WTC11 (cell line): ENCODE results near the gene ATP6V0B. TPM values are rescaled to one million over a fixed set of nuclear protein-coding genes. Genes with fewer than 3 reads are reported as not detected.

ENCODE experiments used
- ATAC-seq: fragments of 200-7000 bp; cut with Tn5 transposase; 2 replicates; pipeline ENCODE4 v1.10.0; 2021; ENCODE audit warnings: mild to moderate bottlenecking, moderate library complexity
- CTCF ChIA-PET: fragments of 300-600 bp; sonication (Branson Sonifier 250); formaldehyde crosslinking; loops from one replicate; lab custom pipeline; 2021; ENCODE audit warnings: antibody characterized with exemption; lab: Charles Lee
- POLR2A ChIA-PET: fragments of 350-600 bp; sonication (Branson Sonifier 250); formaldehyde crosslinking; loops from one replicate; lab custom pipeline; 2021; ENCODE audit warnings: antibody characterized with exemption; lab: Charles Lee
- DNase-seq: peaks from one replicate; pipeline ENCODE4 v3.0.0; 2021; ENCODE audit warnings: low spot score
- H3K27ac Mint-ChIP-seq: 2 replicates; pipeline ENCODE4 v1.8.0; 2021; ENCODE audit warnings: mixed read lengths
- H3K27me3 Mint-ChIP-seq: 2 replicates; pipeline ENCODE4 v1.8.0; 2021; ENCODE audit warnings: low read depth, mild to moderate bottlenecking, moderate library complexity, mixed read lengths
- H3K36me3 Mint-ChIP-seq: 2 replicates; pipeline ENCODE4 v1.8.0; 2021; ENCODE audit warnings: mixed read lengths
- H3K4me1 Mint-ChIP-seq: 2 replicates; pipeline ENCODE4 v1.8.0; 2022; ENCODE audit warnings: mixed read lengths
- H3K4me3 Mint-ChIP-seq: 2 replicates; pipeline ENCODE4 v1.8.0; 2021; ENCODE audit warnings: mild to moderate bottlenecking, moderate library complexity, mixed read lengths
- H3K9me3 Mint-ChIP-seq: 2 replicates; pipeline ENCODE4 v1.8.0; 2021; ENCODE audit warnings: mixed read lengths
- EMX1 ChIP-seq: fragments of 250-450 bp; sonication (Bioruptor Pico); IDR thresholded peaks from 2 replicates; pipeline ENCODE4 v1.8.0; 2021; ENCODE audit warnings: mild to moderate bottlenecking
- ESRRA ChIP-seq: sonication (generic); formaldehyde crosslinking; IDR thresholded peaks from 2 replicates; pipeline ENCODE4 v1.8.1; 2022; ENCODE audit warnings: mild to moderate bottlenecking, missing genetic modification reagents, borderline replicate concordance
- GTF2I ChIP-seq: fragments of 250-450 bp; sonication (Bioruptor Pico); conservative IDR thresholded peaks from 2 replicates; pipeline ENCODE4 v1.4.0; 2021; ENCODE audit warnings: mild to moderate bottlenecking
- JAZF1 ChIP-seq: fragments of 250-450 bp; sonication (Bioruptor Pico); IDR thresholded peaks from 2 replicates; pipeline ENCODE4 v1.9.0; 2021; ENCODE audit warnings: moderate library complexity, mild to moderate bottlenecking, inconsistent platforms
- KAT7 ChIP-seq: sonication (generic); formaldehyde crosslinking; IDR thresholded peaks from 2 replicates; pipeline ENCODE4 v1.8.1; 2023; ENCODE audit warnings: missing genetic modification reagents, mild to moderate bottlenecking, borderline replicate concordance
- RELA ChIP-seq: sonication (generic); formaldehyde crosslinking; IDR thresholded peaks from 2 replicates; pipeline ENCODE4 v1.8.1; 2022; ENCODE audit warnings: missing genetic modification reagents, mild to moderate bottlenecking, borderline replicate concordance
- SMAD4 ChIP-seq: sonication (generic); formaldehyde crosslinking; IDR thresholded peaks from 2 replicates; pipeline ENCODE4 v1.8.0; 2022; ENCODE audit warnings: mild to moderate bottlenecking, missing genetic modification reagents
- SOX15 ChIP-seq: fragments of 250-450 bp; sonication (Bioruptor Pico); IDR thresholded peaks from 2 replicates; pipeline ENCODE4 v1.9.0; 2021; ENCODE audit warnings: mild to moderate bottlenecking
- SP1 ChIP-seq: sonication (generic); formaldehyde crosslinking; conservative IDR thresholded peaks from 2 replicates; pipeline ENCODE4 v1.8.1; 2022; ENCODE audit warnings: missing genetic modification reagents
- ZBTB21 ChIP-seq: sonication (generic); formaldehyde crosslinking; IDR thresholded peaks from 2 replicates; pipeline ENCODE4 v1.8.1; 2023; ENCODE audit warnings: mild to moderate bottlenecking, missing genetic modification reagents, borderline replicate concordance
- ZNF317 ChIP-seq: sonication (generic); formaldehyde crosslinking; IDR thresholded peaks from 2 replicates; pipeline ENCODE4 v1.8.1; 2023; ENCODE audit warnings: low read depth, mild to moderate bottlenecking, moderate library complexity, missing genetic modification reagents, borderline replicate concordance
- total RNA-seq: library from RNA; stranded (reverse); gene quantifications from 3 replicates; pipeline ENCODE4 v1.2.3, GENCODE V29; 2021
- TF ChIP-seq, protein P1 (sequence below): fragments of 250-450 bp; sonication (Bioruptor Pico); conservative IDR thresholded peaks from 2 replicates; pipeline ENCODE4 v1.9.0; 2021; ENCODE audit warnings: mild to moderate bottlenecking
- TF ChIP-seq, protein P2 (sequence below): sonication (generic); formaldehyde crosslinking; IDR thresholded peaks from 2 replicates; pipeline ENCODE4 v1.8.0; 2022; ENCODE audit warnings: missing genetic modification reagents
- TF ChIP-seq, protein P3 (sequence below): sonication (generic); formaldehyde crosslinking; IDR thresholded peaks from 2 replicates; pipeline ENCODE4 v1.8.0; 2023; ENCODE audit warnings: missing genetic modification reagents
- TF ChIP-seq, protein P4 (sequence below): fragments of 250-450 bp; sonication (Bioruptor Pico); IDR thresholded peaks from 2 replicates; pipeline ENCODE4 v1.8.0; 2021; ENCODE audit warnings: mild to moderate bottlenecking
- TF ChIP-seq, protein P5 (sequence below): fragments of 200-600 bp; IDR thresholded peaks from 2 replicates; pipeline ENCODE4 v1.8.0; 2022; ENCODE audit warnings: antibody characterized with exemption
- TF ChIP-seq, protein P6 (sequence below): sonication (generic); formaldehyde crosslinking; IDR thresholded peaks from 2 replicates; pipeline ENCODE4 v1.8.0; 2023; ENCODE audit warnings: mild to moderate bottlenecking, missing genetic modification reagents

ATP6V0B gene
- total RNA-seq, 1 experiment from 2014 or later, result 110 TPM

DNA sequence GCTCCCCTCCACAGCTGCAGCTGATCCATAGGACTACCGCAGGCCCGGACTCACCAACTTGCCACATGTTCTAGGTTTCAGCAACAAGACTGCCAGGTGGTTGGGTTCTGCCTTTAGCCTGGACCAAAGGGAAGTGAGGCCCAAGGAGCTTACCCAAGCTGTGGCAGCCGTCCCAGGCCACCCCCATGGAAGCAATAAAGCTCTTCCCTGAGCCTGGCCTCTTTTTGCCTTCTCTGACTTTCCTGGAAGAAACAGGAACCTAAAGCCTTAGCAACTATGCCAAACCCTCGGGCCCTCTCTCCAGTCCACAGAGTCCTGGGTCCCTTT is 43.8 kb upstream of the ATP6V0B start:
- H3K4me3 Mint-ChIP-seq, result no peak overlapping the region

DNA sequence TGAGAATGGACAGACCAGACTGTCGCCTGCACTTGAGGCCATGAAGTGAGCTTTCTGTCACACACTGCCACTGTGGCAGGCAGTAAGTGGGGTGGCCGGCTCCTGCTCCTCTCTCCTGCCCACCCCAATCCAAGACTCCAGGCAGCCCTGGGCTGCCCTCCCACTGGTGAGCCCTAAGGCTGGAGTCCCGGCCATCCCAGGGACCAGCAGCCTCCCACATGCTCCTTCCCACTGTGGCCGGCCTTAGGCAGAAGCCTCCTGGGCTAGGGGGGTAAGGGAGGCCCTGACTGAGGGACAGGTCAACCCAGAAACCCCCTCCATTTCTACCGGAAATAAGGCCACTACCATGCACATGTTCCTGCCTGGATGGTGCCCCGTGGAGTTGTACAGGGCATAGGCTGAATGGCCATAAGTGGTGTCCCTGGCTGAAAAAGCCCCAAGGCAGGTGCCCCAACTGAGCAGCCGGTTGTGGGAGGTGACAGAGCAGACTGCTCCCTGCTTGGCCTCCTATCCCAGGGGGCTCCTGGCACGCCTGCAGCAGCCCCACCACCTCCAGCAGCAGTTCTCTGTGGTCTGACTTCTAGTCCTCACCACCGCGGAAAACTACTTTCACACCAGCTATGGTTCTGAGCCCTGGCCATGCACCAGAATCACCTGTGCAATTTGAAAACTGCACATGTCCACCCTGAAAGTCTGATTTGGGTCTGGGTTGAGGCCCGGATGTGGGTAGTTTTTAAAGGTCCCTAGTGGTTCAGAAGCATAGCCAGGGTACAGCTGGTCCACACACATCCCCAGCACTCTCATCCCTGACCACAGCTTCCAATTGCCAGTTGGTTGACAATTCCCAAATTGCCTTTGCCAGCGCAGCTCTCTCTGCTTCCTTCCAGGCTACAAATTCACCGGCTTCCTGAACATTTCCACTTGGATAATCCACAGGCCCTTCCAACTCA is 42.8 kb upstream of the ATP6V0B start:
- H3K36me3 Mint-ChIP-seq, result no peaks in the 10 kb centered on the region
- ChIA-PET POLR2A (no interaction called here), CTCF (interaction anchor here (1.1 to 11.9 kb wide), 11 partner anchors 9 to 279 kb away, joined by 3 to 992 read pairs (median 28); partner anchors contain the start of gene IPO13)
- no peak for ATAC-seq
- H3K27me3 Mint-ChIP-seq, result peaks cover 8% of the 10 kb centered on the region
- H3K27ac Mint-ChIP-seq, result no peak overlapping the region
- peak overlapping the region; percentile 84; the same call in 1 of the 2 replicates for H3K4me3 Mint-ChIP-seq
- H3K9me3 Mint-ChIP-seq, result no peaks in the 10 kb centered on the region
- no peak for DNase-seq
- TF ChIP-seq EMX1 (CRISPR knock-in tag), result no peak
- TF ChIP-seq ZNF317 (CRISPR knock-in tag), result no peak
- TF ChIP-seq, protein P1, sequence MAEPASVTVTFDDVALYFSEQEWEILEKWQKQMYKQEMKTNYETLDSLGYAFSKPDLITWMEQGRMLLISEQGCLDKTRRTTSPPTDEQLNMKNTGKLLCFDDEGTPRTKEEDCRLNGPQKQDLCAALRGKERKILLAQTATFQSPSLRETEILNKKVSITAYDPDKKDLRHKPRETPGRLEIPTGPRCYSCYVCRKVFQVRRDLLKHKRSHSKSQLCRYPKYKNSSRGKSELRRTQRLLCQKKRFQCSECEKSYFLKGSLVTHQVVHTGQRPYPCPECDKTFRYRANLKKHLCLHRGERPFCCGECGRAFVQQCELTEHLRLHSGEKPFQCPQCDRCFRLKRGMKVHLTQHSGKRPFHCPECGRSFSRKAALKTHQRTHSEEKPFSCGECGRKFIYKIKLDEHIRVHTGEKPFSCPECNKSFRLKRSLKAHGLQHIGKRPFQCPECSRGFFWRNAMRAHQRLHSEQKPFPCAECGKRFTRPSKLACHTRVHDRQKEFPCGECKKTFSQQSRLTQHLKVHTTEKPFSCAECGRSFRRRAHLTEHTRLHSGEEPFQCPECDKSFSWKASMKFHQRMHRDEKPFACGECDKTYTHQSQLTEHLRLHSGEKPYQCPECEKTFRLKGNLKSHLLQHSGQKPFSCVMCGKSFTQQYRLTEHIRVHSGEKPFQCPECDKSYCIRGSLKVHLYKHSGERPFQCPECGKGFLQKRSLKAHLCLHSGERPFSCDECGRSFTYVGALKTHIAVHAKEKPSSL (CRISPR knock-in tag), result no peak
- no peak for TF ChIP-seq SP1 (CRISPR knock-in tag)
- no peak for TF ChIP-seq GTF2I (CRISPR knock-in tag)
- TF ChIP-seq SMAD4 (CRISPR knock-in tag), result no peak
- TF ChIP-seq RELA (CRISPR knock-in tag), result no peak
- TF ChIP-seq KAT7 (CRISPR knock-in tag), result no peak
- TF ChIP-seq, protein P2, sequence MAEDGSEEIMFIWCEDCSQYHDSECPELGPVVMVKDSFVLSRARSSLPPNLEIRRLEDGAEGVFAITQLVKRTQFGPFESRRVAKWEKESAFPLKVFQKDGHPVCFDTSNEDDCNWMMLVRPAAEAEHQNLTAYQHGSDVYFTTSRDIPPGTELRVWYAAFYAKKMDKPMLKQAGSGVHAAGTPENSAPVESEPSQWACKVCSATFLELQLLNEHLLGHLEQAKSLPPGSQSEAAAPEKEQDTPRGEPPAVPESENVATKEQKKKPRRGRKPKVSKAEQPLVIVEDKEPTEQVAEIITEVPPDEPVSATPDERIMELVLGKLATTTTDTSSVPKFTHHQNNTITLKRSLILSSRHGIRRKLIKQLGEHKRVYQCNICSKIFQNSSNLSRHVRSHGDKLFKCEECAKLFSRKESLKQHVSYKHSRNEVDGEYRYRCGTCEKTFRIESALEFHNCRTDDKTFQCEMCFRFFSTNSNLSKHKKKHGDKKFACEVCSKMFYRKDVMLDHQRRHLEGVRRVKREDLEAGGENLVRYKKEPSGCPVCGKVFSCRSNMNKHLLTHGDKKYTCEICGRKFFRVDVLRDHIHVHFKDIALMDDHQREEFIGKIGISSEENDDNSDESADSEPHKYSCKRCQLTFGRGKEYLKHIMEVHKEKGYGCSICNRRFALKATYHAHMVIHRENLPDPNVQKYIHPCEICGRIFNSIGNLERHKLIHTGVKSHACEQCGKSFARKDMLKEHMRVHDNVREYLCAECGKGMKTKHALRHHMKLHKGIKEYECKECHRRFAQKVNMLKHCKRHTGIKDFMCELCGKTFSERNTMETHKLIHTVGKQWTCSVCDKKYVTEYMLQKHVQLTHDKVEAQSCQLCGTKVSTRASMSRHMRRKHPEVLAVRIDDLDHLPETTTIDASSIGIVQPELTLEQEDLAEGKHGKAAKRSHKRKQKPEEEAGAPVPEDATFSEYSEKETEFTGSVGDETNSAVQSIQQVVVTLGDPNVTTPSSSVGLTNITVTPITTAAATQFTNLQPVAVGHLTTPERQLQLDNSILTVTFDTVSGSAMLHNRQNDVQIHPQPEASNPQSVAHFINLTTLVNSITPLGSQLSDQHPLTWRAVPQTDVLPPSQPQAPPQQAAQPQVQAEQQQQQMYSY (CRISPR knock-in tag), result no peak
- TF ChIP-seq ZBTB21 (CRISPR knock-in tag), result no peak
- TF ChIP-seq, protein P3, sequence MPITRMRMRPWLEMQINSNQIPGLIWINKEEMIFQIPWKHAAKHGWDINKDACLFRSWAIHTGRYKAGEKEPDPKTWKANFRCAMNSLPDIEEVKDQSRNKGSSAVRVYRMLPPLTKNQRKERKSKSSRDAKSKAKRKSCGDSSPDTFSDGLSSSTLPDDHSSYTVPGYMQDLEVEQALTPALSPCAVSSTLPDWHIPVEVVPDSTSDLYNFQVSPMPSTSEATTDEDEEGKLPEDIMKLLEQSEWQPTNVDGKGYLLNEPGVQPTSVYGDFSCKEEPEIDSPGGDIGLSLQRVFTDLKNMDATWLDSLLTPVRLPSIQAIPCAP (CRISPR knock-in tag), result no peak
- TF ChIP-seq JAZF1 (CRISPR knock-in tag), result no peak
- no peak for TF ChIP-seq ESRRA (CRISPR knock-in tag)
- TF ChIP-seq, all 79 proteins: peak for 0
- H3K4me1 Mint-ChIP-seq, result peaks cover 36% of the 10 kb centered on the region

More for the DNA sequence above, 43.8 kb upstream of the ATP6V0B start:
- Mint-ChIP-seq H3K27ac (no peak overlapping the region), H3K27me3 (peaks cover 8% of the 10 kb centered on the region), H3K9me3 (no peaks in the 10 kb centered on the region)
- no peak for ATAC-seq
- TF ChIP-seq, protein P4, sequence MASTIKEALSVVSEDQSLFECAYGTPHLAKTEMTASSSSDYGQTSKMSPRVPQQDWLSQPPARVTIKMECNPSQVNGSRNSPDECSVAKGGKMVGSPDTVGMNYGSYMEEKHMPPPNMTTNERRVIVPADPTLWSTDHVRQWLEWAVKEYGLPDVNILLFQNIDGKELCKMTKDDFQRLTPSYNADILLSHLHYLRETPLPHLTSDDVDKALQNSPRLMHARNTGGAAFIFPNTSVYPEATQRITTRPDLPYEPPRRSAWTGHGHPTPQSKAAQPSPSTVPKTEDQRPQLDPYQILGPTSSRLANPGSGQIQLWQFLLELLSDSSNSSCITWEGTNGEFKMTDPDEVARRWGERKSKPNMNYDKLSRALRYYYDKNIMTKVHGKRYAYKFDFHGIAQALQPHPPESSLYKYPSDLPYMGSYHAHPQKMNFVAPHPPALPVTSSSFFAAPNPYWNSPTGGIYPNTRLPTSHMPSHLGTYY (CRISPR knock-in tag), result no peak
- TF ChIP-seq, protein P5, sequence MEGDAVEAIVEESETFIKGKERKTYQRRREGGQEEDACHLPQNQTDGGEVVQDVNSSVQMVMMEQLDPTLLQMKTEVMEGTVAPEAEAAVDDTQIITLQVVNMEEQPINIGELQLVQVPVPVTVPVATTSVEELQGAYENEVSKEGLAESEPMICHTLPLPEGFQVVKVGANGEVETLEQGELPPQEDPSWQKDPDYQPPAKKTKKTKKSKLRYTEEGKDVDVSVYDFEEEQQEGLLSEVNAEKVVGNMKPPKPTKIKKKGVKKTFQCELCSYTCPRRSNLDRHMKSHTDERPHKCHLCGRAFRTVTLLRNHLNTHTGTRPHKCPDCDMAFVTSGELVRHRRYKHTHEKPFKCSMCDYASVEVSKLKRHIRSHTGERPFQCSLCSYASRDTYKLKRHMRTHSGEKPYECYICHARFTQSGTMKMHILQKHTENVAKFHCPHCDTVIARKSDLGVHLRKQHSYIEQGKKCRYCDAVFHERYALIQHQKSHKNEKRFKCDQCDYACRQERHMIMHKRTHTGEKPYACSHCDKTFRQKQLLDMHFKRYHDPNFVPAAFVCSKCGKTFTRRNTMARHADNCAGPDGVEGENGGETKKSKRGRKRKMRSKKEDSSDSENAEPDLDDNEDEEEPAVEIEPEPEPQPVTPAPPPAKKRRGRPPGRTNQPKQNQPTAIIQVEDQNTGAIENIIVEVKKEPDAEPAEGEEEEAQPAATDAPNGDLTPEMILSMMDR, result 0 out of 2 replicates have a peak, but pooled peaks have one; percentile 0
- TF ChIP-seq, protein P6, sequence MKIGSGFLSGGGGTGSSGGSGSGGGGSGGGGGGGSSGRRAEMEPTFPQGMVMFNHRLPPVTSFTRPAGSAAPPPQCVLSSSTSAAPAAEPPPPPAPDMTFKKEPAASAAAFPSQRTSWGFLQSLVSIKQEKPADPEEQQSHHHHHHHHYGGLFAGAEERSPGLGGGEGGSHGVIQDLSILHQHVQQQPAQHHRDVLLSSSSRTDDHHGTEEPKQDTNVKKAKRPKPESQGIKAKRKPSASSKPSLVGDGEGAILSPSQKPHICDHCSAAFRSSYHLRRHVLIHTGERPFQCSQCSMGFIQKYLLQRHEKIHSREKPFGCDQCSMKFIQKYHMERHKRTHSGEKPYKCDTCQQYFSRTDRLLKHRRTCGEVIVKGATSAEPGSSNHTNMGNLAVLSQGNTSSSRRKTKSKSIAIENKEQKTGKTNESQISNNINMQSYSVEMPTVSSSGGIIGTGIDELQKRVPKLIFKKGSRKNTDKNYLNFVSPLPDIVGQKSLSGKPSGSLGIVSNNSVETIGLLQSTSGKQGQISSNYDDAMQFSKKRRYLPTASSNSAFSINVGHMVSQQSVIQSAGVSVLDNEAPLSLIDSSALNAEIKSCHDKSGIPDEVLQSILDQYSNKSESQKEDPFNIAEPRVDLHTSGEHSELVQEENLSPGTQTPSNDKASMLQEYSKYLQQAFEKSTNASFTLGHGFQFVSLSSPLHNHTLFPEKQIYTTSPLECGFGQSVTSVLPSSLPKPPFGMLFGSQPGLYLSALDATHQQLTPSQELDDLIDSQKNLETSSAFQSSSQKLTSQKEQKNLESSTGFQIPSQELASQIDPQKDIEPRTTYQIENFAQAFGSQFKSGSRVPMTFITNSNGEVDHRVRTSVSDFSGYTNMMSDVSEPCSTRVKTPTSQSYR (CRISPR knock-in tag), result no peak
- no peak for TF ChIP-seq SOX15 (CRISPR knock-in tag)
- TF ChIP-seq, all 79 proteins: peak for 1
- ChIA-PET CTCF (interaction anchor here (0.6 to 11.9 kb wide), 49 partner anchors 9 to 645 kb away, joined by 3 to 992 read pairs (median 4); partner anchors contain the start of genes C1orf210, DPH2, IPO13 and PTPRF), POLR2A (interaction anchor here (0.8 to 1.4 kb wide), 3 partner anchors 15 to 165 kb away, joined by 3 to 7 read pairs (median 5); no protein-coding TSS in a partner anchor)
- no peak for DNase-seq
- peaks cover 33% of the 10 kb centered on the region for H3K4me1 Mint-ChIP-seq
- H3K36me3 Mint-ChIP-seq, result 0 out of 2 replicates have a peak, but pooled peaks cover 2% of the 10 kb centered on the region
